Type B pancreatic cell (in vitro differentiated cells): Measurements from ENCODE around the gene GPC6. TPM values are rescaled to one million over a fixed set of nuclear protein-coding genes. Genes with fewer than 3 reads are reported as not detected.

ENCODE experiments used
- DNase-seq: peaks from one replicate; pipeline ENCODE4 v3.0.0; 2021; ENCODE audit warnings: mixed read lengths; ENCODE audit not compliant: unreplicated experiment; ENCODE audit errors: extremely low spot score
- H3K27ac Mint-ChIP-seq: 2 replicates; pipeline ENCODE4 v1.8.0; 2021; ENCODE audit warnings: mild to moderate bottlenecking, mixed read lengths
- H3K27me3 Mint-ChIP-seq: 2 replicates; pipeline ENCODE4 v1.8.0; 2021; ENCODE audit warnings: mixed read lengths
- H3K36me3 Mint-ChIP-seq: 2 replicates; pipeline ENCODE4 v1.8.0; 2021; ENCODE audit warnings: mixed read lengths
- H3K4me1 Mint-ChIP-seq: one replicate; pipeline ENCODE4 v1.8.0; 2021; ENCODE audit warnings: mixed read lengths; ENCODE audit not compliant: unreplicated experiment
- H3K4me3 Mint-ChIP-seq: 2 replicates; pipeline ENCODE4 v1.8.0; 2021; ENCODE audit warnings: mild to moderate bottlenecking, mixed read lengths
- H3K9me3 Mint-ChIP-seq: 2 replicates; pipeline ENCODE4 v1.8.0; 2021; ENCODE audit warnings: mixed read lengths
- total RNA-seq: library from RNA; stranded (reverse); gene quantifications from 2 replicates; pipeline ENCODE4 v1.2.1, GENCODE V29; 2021; ENCODE audit warnings: low replicate concordance
- TF ChIP-seq, protein P1 (sequence below): fragments of 200-600 bp; sonication (generic); conservative IDR thresholded peaks from 2 replicates; pipeline ENCODE4 v1.5.0; 2021; ENCODE audit warnings: antibody characterized with exemption, mild to moderate bottlenecking

GPC6 gene
- total RNA-seq, 1 donor from 2014 or later, result 30.5 TPM

DNA sequence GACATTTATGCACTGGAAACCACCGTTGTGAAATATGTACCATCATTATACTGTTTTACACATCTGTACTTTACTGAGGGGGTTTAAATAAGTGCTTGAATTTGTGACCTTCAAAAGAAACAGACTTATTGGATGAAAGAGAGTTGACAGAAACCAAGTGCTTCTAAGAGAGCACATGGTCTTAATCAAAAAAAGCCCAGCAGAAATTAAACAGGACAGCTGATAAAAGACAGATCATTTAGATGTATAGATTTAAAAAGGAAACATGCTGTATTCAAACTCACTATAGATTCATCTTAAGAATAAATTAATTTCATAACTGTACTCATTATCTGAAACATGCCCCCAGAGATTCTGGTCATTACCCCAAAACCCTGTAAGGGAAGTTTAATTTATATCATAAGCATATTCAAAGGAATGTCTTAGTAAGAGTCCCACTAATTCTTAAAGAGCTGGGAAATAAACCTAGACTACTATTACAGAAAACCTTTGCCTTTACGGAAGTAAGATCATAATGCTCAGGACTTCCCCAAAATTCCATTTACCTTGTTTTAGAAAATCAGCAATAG is 831.1 kb downstream of the GPC6 start:
- Mint-ChIP-seq H3K4me1 (peaks cover 28% of the 10 kb centered on the region), H3K9me3 (no peaks in the 10 kb centered on the region), H3K36me3 (no peaks in the 10 kb centered on the region), H3K27ac (no peak overlapping the region), H3K27me3 (peaks cover 4% of the 10 kb centered on the region), H3K4me3 (no peak overlapping the region)
- DNase-seq, result no peak
- TF ChIP-seq, protein P1, sequence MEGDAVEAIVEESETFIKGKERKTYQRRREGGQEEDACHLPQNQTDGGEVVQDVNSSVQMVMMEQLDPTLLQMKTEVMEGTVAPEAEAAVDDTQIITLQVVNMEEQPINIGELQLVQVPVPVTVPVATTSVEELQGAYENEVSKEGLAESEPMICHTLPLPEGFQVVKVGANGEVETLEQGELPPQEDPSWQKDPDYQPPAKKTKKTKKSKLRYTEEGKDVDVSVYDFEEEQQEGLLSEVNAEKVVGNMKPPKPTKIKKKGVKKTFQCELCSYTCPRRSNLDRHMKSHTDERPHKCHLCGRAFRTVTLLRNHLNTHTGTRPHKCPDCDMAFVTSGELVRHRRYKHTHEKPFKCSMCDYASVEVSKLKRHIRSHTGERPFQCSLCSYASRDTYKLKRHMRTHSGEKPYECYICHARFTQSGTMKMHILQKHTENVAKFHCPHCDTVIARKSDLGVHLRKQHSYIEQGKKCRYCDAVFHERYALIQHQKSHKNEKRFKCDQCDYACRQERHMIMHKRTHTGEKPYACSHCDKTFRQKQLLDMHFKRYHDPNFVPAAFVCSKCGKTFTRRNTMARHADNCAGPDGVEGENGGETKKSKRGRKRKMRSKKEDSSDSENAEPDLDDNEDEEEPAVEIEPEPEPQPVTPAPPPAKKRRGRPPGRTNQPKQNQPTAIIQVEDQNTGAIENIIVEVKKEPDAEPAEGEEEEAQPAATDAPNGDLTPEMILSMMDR, result no peak

DNA sequence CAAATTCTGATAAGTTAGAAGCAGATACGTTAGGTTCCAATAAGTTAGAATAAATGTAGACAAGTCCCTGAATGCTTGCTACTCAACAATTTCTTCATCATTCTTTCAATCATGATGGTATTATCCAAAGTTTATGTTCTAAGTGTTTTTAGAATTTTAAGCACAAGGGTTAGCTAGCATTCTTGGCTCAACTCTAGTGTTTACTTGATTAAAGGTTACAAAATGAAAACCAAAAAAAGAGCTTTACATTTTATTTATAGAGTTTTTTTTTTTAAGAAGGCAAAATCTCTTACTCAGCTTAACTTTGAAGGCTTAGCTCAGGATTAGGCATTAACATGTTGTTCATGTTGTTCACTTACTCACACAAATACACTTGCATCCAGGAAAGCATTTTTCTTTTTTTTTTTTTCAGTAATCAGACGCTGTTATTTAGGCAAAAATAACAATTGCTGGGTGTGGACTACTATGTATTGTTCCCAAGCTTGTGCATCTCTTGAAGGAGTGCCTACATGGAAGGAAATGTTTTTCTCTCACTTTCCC is 832.3 kb downstream of the GPC6 start:
- no peak overlapping the region for H3K27ac Mint-ChIP-seq
- DNase-seq, result no peak

DNA sequence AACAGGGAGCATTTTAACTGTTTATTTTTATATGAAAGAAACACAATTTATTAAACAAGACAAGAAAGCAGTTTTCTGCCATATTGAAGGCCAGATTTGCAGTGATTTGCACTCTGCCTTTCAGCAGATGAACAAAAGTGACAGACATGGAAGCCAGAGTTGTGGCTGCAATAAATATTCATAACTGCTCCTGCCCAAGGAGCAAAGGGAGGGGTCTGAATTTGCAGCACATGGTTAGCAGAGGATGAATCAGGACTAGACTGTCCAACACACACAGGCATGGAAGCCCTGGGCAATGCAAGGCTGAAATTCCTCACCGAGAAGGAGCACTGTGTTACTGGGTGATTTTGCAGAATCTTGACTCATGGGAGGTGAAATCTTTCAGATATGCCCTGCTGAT is 834.7 kb downstream of the GPC6 start:
- TF ChIP-seq, protein P1, result no peak
- Mint-ChIP-seq H3K27ac (no peak overlapping the region), H3K27me3 (no peaks in the 10 kb centered on the region), H3K9me3 (no peaks in the 10 kb centered on the region), H3K36me3 (no peaks in the 10 kb centered on the region), H3K4me1 (peaks cover 25% of the 10 kb centered on the region), H3K4me3 (no peak overlapping the region)
- DNase-seq, result no peak

More for the DNA sequence above, 832.3 kb downstream of the GPC6 start:
- Mint-ChIP-seq H3K27me3 (peaks cover 4% of the 10 kb centered on the region), H3K36me3 (no peaks in the 10 kb centered on the region), H3K9me3 (no peaks in the 10 kb centered on the region), H3K4me1 (peaks cover 33% of the 10 kb centered on the region), H3K4me3 (no peak overlapping the region)
- TF ChIP-seq, protein P1, result no peak

DNA sequence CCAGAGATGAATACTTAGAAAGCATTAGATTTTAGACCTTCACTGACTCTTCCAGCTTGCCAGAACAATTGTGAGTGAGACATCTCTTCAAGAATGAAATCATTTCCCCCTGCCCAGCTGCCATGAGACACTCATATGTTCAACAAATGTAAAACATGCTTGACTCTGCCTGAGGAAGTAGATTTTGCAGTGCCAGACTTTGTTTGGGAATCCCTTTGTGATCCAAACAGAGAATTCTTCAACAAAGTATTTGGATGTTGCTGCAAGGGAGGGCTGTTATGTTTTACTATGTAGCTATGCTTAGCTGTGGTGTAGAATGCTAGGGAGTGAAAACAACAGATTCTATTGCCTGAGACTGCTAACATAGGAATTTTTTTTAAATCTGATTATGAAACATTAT is 836.5 kb downstream of the GPC6 start:
- Mint-ChIP-seq H3K36me3 (no peaks in the 10 kb centered on the region), H3K27me3 (no peaks in the 10 kb centered on the region), H3K4me1 (peaks cover 19% of the 10 kb centered on the region), H3K9me3 (no peaks in the 10 kb centered on the region), H3K27ac (no peak overlapping the region), H3K4me3 (no peak overlapping the region)
- DNase-seq, result no peak
- TF ChIP-seq, protein P1, result no peak

DNA sequence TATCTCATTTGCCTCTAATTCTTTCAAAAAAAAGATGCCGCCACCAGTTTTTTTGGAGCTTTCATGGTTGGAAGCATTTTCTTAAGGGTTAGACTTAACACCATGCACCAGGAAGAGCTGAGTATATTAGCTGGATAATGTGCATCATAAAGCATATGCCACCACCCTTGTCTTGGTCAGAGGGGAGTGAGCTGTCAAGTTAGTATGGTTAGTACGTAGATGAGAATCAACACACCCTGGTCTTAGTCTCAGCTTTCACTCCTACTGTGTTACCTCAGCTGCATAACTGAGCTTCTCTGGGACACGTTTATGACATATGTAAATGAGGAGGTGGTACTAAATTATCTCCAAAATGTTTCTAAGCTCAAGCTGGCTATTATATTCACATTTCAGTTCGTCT is 837.2 kb downstream of the GPC6 start:
- Mint-ChIP-seq H3K27ac (no peak overlapping the region), H3K4me1 (peaks cover 19% of the 10 kb centered on the region), H3K27me3 (no peaks in the 10 kb centered on the region), H3K36me3 (no peaks in the 10 kb centered on the region), H3K9me3 (no peaks in the 10 kb centered on the region), H3K4me3 (no peak overlapping the region)
- no peak for DNase-seq
- TF ChIP-seq, protein P1, result no peak
